ENCODE data around the gene ARID1B.

DNA sequence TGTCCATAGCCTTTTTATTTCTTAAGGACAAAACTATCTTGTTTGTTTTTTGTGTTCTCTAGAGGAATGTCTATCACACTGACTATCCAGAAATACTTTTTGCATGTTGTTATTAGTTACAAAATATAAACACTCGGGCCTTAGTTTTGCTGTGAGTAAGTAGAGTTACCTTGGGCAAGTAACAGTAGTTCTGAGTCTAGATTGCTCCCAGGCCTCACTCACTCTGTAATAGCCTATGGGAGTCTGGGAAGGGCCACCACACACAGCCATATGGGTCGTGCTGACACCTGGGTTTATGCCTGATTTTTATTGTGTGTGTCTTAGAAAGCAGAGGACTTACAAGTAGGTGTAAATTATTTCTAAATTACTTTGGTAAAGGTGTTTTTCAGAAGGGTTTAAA is 360.3 kb downstream of the ARID1B start:
- no peak for TF ChIP-seq SRF (IDR thresholded peaks at IDR 0.05; ENCODE audit: low read depth)
- TF ChIP-seq CBX3 (IDR thresholded peaks at IDR 0.05; ENCODE audit: low read depth) = no peak
- TF ChIP-seq, protein P1, sequence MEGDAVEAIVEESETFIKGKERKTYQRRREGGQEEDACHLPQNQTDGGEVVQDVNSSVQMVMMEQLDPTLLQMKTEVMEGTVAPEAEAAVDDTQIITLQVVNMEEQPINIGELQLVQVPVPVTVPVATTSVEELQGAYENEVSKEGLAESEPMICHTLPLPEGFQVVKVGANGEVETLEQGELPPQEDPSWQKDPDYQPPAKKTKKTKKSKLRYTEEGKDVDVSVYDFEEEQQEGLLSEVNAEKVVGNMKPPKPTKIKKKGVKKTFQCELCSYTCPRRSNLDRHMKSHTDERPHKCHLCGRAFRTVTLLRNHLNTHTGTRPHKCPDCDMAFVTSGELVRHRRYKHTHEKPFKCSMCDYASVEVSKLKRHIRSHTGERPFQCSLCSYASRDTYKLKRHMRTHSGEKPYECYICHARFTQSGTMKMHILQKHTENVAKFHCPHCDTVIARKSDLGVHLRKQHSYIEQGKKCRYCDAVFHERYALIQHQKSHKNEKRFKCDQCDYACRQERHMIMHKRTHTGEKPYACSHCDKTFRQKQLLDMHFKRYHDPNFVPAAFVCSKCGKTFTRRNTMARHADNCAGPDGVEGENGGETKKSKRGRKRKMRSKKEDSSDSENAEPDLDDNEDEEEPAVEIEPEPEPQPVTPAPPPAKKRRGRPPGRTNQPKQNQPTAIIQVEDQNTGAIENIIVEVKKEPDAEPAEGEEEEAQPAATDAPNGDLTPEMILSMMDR (IDR thresholded peaks at IDR 0.05 in 2 of 3, conservative IDR thresholded peaks at IDR 0.05 in 1 of 3; ENCODE audit: borderline replicate concordance in 1 of 3, insufficient read depth in 1 of 3, low read depth in 2 of 3, low read length in 2 of 3) = no peak
